GM19240 (cell line): Measurements from ENCODE around the gene RRH.
"Not testable (repeated sequence)": the region's sequence is repeated elsewhere in the genome, so short reads cannot be mapped to it uniquely, and the experiment has no call there.

Experiments used
- DNase-seq: peaks from one replicate; pipeline ENCODE4 v3.0.0; 2011; ENCODE audit warnings: low spot score; ENCODE audit not compliant: insufficient read length

The RRH gene

DNA sequence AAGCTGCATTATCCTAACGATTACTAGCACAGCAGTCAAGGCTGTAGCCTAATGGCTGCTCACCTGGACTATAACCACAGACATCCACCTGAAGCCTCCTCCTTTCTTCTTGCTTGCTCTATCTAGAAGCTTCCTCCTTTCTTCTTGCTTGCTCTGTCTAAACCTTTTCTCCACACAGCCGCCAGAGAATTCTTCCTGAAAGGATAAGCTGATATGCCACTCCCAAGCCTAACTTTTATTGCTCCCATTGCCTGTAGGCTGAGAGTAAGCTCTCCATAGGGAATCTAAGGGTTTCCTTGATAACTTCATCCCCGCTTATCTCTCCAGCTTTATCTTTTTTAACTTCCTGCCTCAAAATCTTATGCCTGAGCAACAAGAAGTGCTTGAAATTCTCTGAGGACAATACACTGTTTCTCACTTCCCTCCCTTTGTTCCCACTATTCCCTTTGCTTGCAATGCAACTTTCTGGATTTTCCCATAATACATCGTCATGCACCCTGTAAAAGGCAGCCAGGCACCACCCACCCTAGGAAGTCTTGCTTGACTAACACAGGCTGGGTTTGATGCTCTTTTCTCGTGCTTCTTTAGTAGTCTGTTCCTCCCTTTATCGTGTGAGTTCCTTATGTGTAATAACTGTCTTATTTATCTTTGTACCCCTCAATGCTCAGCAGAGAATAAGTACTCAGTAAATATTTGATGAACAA is 18.8 kb downstream of the RRH start:
- no peak for DNase-seq

GRCh38 chr4:109847896-109848442 is 20.2 kb downstream of the RRH start, which contains the start of gene LRIT3:
Gene LRIT3, plus strand, starts transcription at chr4:109848107. Its CDS starts 95 bp downstream, at chr4:109848202.
- no peak for DNase-seq

GRCh38 chr4:109848501-109848900 is 20.7 kb downstream of the RRH start:
- DNase-seq, result no peak

GRCh38 chr4:109850601-109851000 is 22.8 kb downstream of the RRH start:
- no peak for DNase-seq

- DNase-seq, result not testable (repeated sequence)
Measured at GRCh38 chr4:109859426-109860300, 31.9 kb downstream of the RRH start.

DNA sequence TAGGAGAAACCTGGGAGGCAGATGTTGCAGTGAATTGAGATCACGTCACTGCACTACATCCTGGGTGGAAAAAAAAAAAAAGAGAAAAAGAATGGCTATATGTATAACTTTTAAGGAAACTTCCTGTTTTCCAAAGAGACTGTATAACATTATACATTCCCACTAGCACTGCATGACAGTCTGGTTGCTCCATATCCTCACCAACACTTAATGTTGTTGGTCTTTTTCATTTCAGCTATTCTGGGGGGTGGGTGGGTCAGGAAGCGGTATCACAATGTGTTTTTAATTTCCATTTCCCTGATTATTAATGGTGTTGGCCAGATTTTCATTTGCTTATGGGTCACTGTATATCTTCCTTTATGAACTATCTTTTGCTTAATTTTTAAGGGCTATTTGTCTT is 33.5 kb downstream of the RRH start:
- DNase-seq, result no peak

DNA sequence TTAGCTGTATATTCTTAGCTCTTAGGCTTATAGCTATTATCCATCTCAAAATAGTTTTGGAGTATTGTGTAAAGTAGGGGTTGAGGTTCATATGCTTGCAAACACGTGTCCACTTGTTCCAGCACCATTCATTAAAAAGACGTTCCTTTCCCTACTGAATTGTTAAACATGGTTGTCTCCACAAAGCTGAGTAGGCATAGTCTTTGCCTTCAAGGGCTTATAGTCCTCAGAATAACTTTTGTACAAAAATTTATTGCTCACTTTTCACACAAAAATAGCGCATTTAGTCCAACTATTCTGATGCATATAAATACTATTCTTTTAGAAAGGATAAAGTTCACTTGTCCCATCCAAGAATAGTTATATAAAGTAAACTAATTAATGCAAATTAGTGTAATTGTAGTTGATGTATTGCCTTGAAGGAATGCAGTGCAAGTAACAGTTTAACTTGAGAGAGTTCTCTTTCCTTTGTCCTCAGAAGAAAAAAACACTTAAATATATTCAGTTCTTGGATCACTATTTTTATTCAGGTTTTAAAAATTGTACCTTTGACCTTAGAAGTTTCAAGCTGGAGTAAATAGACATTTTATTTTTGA is 34.2 kb downstream of the RRH start:
- DNase-seq, result no peak

GRCh38 chr4:109864134-109864533 is 36.4 kb downstream of the RRH start:
- no peak for DNase-seq

- no peak for DNase-seq
Measured at GRCh38 chr4:109870061-109870460, 42.3 kb downstream of the RRH start.

DNA sequence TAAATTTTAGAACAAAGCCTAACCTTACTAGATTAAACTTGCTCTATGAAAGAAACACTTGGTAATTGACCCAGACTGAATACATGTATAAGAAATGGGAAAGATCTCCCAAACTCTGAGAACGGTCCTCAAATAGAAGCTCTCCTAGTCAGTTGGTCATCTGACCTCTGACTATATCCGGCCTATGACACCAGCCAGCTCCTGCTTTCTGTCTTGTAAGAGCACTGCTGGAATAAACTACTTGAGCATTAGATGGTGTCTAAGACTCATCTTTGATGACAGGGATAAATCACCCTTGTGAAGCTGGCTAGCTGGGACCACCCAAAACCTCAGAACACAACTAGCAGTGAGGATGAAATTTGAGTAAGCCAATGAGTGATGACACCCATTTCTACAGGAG is 44.3 kb downstream of the RRH start:
- DNase-seq, result no peak

DNA sequence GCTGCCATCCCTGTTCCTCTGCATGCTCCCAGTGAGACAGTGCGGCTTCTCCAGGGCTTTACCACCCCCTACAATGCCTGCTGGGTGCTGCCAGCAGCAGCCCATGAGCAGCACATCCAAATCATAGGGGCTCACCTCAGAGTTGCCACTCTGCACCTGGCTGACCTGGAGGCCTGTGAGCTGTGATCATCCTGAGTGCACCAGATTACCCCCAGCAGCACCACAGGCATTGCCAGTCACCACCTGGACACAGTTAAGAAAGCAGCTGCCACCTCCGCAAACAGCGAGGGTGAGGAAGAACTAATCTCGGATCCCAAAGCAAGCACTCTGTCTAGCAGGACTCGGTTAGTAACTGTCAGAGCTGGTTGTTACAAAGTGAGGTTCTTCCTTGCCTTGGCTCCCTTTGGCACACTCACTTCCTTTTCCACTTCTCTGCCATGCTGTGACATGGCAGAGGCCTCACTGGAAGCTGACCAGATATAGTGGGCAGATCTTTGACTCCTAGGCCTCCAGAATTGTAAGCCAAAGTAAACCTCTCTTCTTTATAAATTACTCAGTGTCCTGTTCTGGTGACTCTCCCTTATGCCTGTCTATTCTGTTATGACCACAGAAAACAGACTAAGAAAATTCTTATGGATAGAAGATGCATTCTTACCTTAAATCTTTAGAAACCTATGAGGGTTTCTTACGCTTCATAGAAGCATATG is 45.3 kb downstream of the RRH start:
- DNase-seq, result no peak

DNA sequence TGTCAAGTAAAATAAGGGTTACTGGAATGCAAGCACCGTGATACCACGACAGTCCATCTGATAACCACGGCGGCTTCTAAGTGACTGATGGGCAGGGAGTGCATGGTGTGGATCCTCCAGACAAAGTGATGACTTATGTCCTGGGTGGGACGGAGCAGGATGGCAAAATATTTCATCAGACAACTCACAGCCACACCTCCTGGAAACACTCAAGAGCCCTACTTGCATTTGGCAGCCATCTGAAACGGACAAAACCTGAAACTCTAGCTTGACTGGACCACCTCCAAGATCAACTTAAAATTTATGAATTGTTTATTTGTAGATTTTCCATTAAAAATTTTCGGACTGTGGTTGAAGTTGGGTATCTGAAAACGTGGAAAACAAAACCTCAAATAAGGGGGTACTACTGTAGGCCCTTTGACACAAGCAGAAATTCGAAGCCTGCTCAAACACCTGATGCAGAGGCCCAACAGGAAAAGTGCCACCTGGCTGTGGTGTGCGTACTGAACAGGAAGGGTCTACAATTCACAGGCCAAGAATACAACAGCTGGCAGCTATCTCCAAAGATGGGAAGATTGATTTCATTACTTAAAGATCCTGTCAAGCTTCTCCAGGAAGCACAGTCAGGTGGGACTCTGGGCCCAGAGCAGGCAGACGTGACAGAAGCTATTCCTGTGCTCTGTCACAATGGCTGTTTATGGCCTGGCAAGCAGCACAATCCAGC is 46.2 kb downstream of the RRH start:
- DNase-seq, result no peak

GRCh38 chr4:109875106-109875505 is 47.3 kb downstream of the RRH start:
- no peak for DNase-seq

- DNase-seq, result not testable (repeated sequence)
Measured at GRCh38 chr4:109875553-109875952, 47.8 kb downstream of the RRH start.

GRCh38 chr4:109876634-109877265 is 49.0 kb downstream of the RRH start:
- DNase-seq, result no peak

DNA sequence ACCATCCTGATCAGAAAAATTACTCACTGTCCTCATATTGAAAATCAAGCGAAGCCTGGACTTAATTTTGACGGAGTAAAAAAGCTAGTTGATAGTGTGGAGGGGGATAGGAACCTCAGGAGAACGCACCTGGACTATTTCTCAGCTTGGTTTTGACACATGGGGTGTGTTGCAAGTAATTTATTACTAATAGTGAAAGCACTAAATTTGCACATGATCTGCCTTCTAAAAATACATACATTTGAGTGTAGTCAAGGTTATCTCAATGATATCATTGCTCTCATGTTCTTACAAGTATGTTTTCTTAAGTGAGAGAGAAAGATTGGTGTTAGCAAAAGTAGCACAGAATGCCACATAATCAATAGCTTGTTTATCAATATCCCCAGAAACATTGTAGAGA is 49.6 kb downstream of the RRH start:
- DNase-seq, result no peak

GRCh38 chr4:109878355-109878754 is 50.6 kb downstream of the RRH start:
- no peak for DNase-seq

GRCh38 chr4:109879081-109879480 is 51.3 kb downstream of the RRH start:
- no peak for DNase-seq

DNA sequence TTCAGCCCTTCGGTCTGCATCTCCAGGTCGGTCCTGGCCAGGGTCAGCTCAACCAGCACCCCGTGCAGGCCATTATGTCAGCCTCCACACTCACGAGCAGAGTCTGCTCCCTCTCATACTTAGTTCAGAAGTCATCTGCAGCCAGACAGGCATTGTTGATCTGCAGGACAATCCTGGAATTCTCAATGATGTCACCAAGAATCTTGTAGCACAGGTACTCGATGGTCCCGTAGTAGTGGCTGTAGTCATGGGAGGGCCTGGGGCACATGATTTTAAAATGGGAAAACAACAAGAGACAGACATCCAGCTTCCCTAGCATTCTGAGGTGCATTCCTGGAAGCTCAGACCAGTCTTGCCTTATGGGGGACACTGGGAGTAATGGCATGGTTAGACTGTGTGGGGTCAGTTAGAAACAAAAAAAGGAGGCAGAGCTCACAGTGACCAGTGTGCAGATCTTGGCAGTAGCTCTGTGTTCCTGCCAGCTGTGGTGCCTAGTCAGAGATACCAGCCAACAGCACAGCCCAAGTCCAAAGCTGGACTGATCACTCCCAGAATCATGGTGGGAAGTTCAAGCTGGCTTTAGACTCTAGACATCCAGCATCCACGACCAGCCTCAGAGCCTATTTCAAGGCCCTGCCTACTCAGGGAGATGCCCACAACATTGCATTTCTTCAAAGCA is 52.0 kb downstream of the RRH start:
- DNase-seq, result no peak

DNA sequence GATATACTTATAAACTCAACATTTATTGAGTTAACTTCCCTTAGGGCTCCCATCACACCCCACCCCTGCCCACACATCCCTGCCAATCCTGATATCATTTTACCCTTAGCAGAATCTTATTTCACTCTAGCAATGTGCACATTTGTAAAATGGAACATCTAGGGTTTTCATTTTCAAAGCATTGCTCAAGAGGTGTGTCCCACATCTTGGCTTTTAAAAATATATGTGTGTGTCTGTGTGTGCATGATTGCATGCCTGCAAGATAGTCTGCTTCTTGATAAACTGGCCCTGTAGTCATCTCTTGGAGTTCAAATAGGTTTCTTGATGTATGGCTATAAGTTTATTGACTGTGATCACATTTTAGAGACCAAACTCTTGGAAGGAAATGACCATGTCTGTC is 58.5 kb downstream of the RRH start:
- no peak for DNase-seq
